IPS DF 4.7 (cell line): Measurements from ENCODE around the gene PDXDC1.
"Not testable (repeated sequence)": the region's sequence is repeated elsewhere in the genome, so short reads cannot be mapped to it uniquely, and the experiment has no call there.

Source experiments
- DNase-seq: peaks from one replicate; pipeline ENCODE4 v3.0.0-alpha.2; 2013; ENCODE audit warnings: low spot score; ENCODE audit errors: extremely low read depth

Gene PDXDC1

DNA sequence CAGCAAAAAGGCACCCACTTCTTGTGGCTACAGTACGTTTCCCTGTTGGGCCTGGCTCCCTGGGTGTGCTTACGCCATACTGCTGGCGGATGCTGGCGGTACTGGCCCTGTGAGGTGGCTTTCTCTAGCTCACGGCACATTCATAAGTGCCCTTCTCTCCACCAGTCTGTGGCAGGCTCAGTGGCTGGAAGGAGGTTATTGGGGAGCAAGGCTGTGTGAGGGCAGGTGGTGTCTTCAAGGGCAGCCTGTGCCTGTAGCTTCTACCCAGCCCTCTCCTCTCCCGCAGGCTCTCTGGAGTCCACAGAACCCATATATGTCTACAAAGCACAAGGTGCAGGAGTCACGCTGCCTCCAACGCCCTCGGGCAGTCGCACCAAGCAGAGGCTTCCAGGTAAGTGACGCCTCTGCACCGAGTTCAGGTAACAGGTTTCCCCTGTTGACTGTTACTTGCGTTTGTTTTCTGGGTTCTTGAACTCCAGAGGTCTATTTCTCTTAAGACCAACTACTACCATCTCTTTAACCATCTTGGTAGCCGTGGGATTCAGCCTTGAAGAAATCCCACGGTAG, 60.4 kb downstream of the PDXDC1 start:
- no peak for DNase-seq

DNA sequence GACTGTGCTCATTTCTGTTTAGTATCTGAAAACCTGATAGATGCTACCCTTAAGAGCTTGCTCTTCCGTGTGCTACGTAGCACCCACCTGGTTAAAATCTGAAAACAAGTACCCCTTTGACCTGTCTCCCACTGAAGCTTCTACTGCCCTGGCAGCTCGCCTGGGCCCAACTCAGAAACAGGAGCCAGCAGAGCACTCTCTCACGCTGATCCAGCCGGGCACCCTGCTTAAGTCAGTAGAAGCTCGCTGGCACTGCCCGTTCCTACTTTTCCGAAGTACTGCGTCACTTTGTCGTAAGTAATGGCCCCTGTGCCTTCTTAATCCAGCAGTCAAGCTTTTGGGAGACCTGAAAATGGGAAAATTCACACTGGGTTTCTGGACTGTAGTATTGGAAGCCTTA, 62.2 kb downstream of the PDXDC1 start:
- DNase-seq = no peak

DNA sequence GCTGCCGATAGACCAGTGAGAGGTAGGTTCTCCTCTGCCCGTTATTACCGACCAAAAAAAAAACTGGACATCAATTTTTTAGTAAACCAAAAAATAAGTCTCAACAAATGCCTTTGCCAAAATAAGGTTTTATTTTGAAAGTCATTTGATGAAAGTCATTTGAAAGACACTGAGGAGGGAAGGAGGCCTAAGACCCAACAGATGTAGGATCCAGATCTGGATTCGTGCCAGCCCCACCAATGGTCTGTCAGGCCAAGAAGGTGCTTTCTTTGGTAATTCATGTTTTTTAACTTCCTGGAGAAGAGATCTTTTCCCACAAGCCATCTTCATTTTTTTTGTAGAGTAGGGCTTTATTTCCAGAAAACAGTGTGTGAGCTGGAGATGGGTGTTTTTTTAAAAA, 62.9 kb downstream of the PDXDC1 start:
- DNase-seq = no peak

DNA sequence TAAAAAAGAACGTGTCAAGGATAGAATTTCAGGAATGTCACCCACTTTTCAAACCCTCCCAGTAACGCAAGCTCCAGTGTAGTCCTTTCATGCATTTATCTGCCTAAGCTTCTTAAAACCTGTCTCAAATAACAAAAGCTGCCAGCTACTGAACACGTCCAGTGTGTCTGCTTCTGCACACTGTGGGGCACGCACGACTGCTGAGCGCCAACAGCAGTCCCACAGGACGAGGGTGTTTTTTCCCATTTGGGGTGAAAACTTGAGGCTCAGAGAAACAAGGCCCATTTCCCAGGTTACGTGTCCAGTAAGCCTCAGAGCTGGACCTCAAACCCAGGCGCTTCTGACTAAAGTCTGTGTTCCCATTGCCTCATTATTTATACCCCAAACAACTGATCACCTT, 63.9 kb downstream of the PDXDC1 start:
- no peak for DNase-seq

DNA sequence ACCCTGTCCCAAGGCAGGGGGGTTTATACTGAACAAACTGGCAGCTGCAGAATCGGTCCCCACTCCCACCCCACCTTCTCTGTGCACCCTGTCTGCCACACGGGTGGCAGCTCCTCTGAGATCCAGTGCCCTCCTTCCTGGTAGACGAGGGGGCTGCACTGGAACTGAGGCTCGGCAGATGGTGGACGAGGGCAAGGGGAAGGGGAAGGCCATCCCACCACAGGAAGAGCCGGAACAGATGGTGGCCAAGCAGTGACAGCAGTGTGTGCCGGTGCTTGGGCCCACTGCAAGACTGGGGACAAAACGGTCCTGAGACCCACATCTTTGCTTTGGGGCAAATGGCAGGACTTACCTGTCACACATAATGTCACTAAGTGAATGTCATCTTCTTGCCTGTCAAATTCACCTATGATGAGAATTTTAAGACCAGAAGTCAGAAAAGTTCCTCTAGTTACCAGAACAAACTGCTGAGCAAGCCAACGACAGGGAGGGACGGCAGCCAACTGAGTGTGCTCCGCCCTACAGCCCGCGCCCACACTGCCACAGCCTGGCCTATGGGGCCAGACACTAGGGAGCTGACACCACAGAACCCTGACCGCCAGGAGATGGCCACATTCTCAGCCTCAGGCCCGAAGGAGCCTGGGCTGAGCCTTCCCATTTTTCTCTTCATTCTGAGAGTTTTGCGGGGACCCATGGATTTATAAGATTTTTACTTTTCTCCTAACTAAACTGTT, 66.6 kb downstream of the PDXDC1 start:
- DNase-seq = no peak

DNA sequence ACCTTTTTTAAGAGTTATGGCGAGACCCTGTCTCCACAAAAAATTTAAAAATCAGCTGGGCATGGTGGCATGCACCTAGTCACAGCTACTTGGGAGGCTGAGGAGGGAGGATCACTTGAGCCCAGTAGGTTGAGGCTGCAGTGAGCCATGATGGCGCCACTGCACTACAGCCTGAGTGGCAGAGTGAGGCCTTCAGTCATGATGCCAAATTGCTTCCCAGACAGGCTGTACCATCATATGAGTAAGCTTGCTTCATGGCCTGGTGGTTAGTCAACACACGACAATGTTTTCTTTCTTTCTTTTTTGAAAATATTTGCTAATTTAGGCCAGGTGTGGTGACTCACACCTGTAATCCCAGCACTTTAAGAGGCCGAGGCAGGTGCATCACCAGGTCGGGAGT, 68.5 kb downstream of the PDXDC1 start:
- DNase-seq = no peak

DNA sequence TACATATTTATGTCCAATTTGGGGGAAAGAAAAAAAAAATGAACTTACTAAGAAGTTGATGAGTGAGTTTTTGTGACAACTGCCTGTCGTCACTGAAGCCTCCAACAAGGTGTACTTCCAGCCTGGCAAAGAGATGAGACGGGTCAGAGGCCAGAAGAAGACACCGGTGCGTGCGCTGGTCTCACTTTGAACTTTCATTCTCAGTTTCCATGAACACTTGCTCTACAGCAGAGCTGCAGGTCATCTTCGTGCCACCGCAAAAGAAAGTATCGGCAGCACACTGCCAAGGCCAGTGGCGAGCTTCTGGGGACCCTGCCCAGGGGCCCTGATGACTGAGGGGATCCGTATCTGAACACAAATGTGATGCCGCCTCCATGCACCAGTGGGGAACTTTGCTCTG, 69.5 kb downstream of the PDXDC1 start:
- DNase-seq = no peak

DNA sequence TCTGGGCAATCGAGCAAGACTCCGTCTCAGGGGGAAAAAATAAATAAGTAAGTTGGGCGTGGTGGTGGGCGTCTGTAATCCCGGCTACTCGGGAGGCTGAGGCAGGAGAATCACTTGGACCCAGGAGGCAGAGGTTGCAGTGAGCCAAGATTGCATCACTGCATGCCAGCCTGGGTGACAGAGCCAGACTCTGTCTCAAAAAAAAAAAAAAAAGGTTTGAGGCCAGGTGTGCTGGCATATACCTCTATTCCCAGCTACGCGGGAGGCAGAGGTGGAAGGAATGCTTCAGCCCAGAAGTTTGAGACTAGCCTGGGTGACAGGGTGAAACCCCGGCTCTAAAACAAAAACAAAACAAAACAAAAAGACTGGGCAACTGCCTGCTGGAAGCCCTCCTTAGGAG, 70.4 kb downstream of the PDXDC1 start:
- not testable (repeated sequence) for DNase-seq

DNA sequence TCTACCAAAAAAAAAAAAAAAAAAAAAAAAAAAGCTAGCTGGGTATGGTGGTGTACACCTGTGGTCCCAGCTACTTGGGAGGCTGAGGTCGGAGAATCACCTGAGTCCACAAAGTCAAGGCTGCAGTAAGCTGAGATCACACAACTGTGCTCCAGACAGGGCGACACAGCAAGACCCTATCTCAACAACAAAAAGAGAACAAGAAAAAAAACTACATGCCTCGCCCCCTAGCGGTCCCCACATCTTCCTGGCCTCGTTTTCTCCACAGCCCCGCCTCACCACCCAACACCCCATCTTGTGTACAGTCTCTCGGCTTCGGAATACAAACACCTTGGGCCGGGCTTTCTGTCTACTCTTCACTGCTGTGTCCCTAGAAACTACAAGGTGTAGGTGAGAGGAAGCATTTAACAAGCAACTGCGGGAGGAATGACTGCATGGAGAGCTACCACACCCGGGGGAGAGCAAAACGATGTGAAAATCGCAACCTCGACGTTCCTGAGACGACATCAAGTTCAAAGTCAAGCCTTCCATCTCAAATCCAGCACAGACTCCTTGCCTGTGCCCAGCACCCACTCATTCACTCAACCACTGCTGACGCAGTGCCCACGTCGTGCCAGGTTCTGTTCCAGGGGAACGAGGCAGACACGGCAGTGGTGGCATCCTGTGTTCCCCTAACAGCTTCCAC, 72.0 kb downstream of the PDXDC1 start:
- no peak for DNase-seq

DNA sequence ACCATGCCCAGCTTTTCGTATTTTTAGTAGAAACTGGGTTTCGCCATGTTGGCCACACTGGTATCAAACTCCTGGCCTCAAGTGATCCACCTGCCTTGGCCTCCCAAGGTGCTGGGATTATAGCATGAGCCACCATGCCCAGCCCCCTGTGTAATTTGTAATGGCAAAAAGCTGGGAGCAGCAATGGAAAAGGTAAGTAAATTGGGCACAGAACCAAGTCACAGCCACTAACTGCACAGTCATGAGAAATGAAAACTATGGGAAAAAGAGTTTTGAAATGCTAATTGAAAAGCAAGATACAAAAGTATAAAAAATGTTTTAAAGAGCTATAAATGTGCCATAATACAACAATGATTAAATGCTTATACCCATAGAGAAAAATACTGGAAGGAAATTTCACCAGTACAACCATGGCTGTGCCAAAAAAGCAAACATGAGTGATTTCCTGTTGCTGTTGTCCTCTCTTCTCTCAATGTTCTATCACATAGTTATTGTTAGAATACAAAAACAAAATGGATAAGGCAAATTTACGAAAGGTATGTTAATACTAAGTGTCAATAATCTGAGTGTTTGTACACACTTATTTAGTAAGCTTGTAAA, 74.9 kb downstream of the PDXDC1 start:
- no peak for DNase-seq

DNA sequence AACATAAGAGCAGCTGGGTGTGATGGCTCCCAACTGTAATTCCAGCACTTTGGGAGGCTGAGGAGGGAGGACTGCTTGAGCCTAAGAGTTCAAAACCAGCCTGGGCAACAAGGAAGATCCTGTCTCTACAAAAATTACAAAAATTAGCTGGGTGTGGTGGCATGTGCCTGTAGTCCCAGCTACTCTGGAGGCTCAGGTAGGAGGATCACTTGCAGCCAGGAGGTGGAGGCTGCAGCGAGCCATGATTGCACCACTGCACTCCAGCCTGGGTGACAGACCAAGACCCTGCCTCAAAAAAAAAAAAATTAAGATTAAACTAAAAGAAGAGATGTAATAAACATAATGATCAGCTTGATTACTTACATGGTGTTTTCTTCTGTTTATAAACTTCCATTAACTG, 75.6 kb downstream of the PDXDC1 start:
- not testable (repeated sequence) for DNase-seq

DNA sequence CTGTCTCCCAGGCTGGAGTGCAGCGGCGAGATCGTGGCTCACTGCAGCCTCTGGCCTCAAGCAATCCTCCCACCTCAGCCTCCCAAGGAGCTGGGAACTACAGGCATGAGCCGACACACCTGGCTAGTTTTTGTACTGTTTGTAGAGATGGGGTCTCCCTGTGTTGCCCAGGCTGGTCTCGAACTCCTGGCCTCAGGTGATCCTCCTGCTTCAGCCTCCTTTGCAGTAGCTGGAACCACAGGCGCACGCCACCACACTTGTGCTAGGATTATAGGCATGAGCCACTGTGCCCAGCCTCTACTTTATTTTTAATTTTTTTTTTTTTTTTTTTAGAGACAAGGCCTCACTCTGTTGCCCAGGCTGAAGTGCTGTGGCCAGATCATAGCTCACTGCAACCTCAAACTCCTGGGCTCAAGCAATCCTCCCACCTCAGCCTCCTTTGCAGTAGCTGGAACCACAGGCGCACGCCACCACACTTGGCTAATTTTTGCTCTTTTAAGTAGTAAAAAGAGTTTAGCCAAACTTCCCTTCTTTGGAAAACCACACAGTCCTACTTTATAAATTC, 76.6 kb downstream of the PDXDC1 start:
- DNase-seq = no peak

DNA sequence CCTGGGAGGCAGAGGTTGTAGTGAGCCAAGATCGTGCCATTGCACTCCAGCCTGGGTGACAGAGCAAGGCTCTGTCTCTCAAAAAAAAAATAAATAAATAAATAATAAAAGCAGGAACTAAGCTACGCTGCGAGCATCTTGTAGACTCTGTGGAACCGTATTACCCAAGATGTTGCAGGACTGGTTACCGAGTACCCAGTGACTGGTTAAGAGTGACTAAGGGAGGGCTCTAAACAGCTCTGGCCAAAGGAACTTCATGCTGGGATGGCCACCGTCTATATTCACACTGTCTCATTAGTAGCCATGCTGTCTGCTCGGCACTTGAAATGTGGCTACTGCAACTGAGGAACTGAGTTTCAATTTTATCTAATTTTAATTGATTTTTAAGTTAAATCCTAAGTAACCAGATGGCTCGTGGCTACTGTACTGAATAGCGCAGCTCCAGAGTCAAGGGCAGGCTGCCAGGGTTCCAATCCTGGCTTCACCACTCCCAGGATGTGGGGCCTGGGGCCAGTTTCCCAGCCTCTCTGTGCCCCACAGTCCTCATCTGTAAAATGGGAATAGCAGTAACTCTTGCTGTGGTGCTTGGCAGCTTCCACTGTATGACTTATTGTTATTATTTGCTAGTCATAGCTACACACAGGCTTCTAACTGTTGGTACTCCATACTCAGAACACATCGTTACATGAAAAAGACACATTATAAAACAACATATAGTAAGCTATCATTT, 78.1 kb downstream of the PDXDC1 start:
- no peak for DNase-seq

DNA sequence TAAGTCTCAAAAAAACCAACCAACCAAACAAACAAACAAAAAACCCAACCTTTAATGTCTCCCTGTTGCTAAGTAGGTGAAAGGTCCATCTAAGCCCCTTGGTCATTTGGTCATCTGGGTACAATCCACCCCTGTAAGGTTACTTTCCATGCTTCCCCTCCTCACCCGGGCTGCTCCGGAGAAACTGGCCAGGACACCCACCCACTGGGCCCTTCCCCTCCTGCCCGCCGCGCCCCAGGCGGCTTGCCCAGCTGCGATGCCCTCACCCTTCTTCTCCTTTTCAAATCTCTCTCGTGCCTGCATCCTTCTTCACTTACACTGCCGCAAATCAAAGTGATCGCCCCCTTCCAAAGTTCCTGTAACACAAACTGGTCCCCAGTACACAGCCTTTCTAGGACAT, 79.1 kb downstream of the PDXDC1 start:
- no peak for DNase-seq

DNA sequence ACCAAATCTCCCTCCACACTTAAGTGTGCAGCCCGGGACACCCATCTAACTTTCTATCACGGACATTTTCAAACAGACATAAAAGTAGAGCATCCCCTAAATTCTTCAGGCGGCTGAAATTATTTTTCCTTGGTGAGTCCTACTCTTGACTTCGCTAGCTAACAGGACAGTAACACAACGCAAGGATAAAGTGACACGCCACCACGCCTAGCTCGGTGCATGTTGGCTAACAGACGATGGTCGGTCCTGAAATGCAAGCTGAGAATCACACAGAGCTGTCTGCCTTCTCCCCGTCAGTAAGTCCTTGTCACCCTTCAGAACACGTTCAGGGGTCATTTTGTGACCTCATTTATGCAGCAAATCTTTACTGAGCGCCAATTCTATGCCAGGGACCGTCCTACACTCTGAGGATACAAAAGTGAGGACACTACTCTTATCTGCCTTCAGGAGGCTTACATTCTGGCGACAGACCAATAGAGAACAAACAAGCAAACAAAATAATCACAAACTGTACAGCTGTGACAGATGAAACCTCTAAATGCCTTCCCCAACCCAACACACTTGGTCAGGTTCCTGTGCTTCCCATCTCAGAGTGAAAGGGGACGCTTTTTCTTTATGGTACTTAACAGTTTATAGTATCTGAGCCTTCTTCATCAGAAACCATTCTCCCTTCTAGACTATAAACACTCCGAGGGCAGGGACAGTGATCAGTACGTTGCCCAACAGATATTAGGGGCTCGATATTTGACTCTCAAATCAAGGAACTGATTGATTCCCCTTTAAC, 79.7 kb downstream of the PDXDC1 start:
- DNase-seq = no peak

DNA sequence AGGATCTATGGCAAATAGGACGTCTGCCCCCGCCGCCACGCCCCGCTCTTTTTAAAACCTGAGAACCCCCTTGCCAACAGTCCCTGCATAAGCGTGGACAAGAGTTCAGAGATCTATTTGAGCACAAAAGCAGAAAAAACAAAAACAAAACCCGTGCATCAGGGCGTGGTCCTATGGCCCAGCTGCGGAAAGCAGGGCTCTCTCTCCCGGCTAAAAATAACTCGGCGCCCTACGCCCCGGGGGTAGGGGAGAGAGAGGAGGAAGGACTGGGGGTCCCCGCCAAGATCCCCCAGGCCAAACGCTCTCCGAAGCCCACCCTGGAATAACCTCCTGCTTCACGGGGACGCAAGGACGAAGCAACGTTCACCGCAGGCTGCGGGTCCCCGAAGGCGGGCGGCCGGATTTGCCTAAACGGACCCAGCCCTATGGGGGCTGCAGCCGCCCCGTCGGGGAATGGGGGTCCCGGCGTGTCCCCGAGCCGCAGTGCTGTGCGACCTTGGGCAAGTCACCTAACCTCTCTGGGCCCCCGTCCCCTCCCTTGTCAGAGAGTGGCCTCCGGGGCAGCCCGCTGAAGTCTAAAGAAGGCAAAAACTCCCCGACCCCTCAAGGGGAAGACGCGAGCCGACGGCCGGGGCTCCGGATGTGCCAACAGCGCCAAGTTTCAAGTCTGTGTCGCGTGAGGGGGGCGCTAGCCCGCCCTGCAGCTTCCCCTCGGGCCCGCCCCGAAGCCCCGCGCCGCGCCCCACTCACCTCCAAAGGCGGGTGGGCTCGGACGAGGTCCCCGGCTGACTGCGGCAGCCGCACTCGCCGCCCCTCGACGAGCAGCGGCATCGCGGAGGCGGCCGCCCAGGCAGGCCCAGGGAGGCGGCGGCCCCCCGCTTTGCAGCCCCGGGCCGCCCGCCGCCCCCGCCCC, 80.6 kb downstream of the PDXDC1 start:
- DNase-seq = no peak

DNA sequence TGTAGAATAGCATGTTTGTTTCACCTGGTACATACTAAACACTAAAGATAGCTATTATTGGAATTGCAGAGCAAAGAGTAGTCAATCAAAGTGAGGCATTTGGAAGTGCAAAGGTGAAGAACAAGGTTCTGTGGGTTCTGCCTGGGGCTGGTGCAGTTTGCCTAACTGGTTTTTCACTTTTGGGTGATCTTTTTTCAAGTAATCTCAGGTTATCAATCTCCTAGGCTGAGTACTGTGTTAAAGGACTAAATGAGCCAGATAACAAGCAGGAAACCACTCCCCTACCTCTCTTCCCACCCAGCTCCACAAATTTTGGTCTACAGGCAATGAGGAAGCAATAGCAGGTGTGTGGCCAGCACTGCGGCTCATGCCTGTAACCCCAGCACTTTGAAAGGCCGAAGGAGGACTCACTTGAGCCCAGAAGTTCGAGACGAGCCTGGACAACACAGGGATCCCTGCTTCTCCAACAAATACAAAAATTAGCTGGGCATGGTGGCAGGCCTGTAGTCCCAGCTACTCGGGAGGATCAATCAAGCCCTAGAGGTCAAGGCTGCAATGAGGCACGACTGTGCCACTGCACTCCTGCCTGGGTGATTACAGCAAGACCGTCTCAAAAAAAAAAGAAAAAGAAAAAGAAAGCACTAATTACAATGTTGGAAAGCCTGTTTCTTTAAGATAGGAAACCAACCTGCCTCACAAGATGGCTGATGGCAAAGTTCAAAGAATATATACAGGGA, 83.0 kb downstream of the PDXDC1 start:
- DNase-seq = no peak

DNA sequence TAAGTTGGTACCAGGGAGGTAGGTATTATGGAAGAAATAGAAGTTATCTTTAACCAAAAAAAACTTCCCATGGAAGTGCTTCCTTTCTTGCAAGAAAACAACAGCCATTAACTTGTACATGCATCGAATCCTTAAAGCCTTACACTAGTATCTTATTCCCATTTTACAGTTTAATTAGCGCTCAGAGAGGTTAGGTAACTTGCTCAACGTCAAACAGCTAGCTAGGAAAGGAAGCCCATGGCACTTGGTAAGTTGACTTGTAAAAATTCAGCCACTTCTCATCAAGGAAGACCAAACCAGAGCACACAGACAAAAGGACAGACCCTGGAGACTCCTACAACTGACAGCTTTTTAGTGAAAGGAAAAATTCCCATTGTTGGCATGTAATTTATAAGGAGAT, 84.5 kb downstream of the PDXDC1 start:
- no peak for DNase-seq
